PC-3 (cell line): ENCODE measurements around the gene CRYBG2.

ENCODE experiments used
- CTCF ChIP-seq: fragments of 300-600 bp; sonication (generic); conservative IDR thresholded peaks from 2 replicates; pipeline ENCODE4 v1.5.1; 2017; ENCODE audit warnings: antibody characterized with exemption, low read depth, mild to moderate bottlenecking, low read length
- EZH2 ChIP-seq: fragments of 300-600 bp; sonication (generic); IDR thresholded peaks from one replicate; pipeline ENCODE4 v1.6.1; 2017; ENCODE audit warnings: antibody characterized with exemption, mild to moderate bottlenecking, low read length; ENCODE audit not compliant: unreplicated experiment
- EZH2phosphoT487 ChIP-seq: fragments of 300-600 bp; sonication (generic); IDR thresholded peaks from 2 replicates; pipeline ENCODE4 v1.6.1; 2018; ENCODE audit warnings: mild to moderate bottlenecking, antibody characterized with exemption, low read length, borderline replicate concordance

GRCh38 chr1:26352338-26352679 is 1.6 kb downstream of the CRYBG2 start:
- no peak for TF ChIP-seq CTCF
- no peak for TF ChIP-seq EZH2
- no peak for TF ChIP-seq EZH2phosphoT487
